HL-60 (cell line): ENCODE results near the gene LMOD1.
"Not testable (repeated sequence)": the region's sequence is repeated elsewhere in the genome, so short reads cannot be mapped to it uniquely, and the experiment has no call there.

Experiments
- DNase-seq, 2 experiments: peaks; one replicate each; pipeline ENCODE4 v3.0.0-alpha.2; 2010 to 2020; ENCODE audit warnings: low read depth in 1 of 2, low spot score in 1 of 2
- H3K27ac ChIP-seq: fragments of 250-450 bp; sonication (Bioruptor Pico); replicated peaks from 2 replicates; pipeline ENCODE4 v1.5.1; 2020; ENCODE audit warnings: mild to moderate bottlenecking, moderate library complexity
- H3K27me3 ChIP-seq: fragments of 250-450 bp; sonication (Bioruptor Pico); 2 replicates; pipeline ENCODE4 v1.5.1; 2021; ENCODE audit warnings: mild to moderate bottlenecking, moderate library complexity; ENCODE audit not compliant: insufficient read depth, poor library complexity, severe bottlenecking
- H3K4me3 ChIP-seq: replicated peaks from 2 replicates; pipeline ENCODE4 v1.5.1; 2011; ENCODE audit warnings: mild to moderate bottlenecking, control low read depth, low read length; ENCODE audit not compliant: insufficient read depth
- GABPA ChIP-seq: IDR thresholded peaks from 2 replicates; pipeline ENCODE4 v1.6.1; 2012; ENCODE audit warnings: low read depth
- POLR2AphosphoS5 ChIP-seq: IDR thresholded peaks from 2 replicates; pipeline ENCODE4 v1.6.1; 2012; ENCODE audit warnings: low read depth
- SPI1 ChIP-seq: IDR thresholded peaks from 2 replicates; pipeline ENCODE4 v1.6.1; 2012; ENCODE audit warnings: low read depth, mild to moderate bottlenecking, borderline replicate concordance
- TF ChIP-seq, protein P1 (sequence below): IDR thresholded peaks from 2 replicates; pipeline ENCODE4 v1.6.1; 2012; ENCODE audit warnings: low read depth; ENCODE audit not compliant: insufficient replicate concordance
- TF ChIP-seq, protein P2 (sequence below): IDR thresholded peaks from one replicate; pipeline ENCODE4 v1.5.1; 2011; ENCODE audit warnings: low read length, control low read depth, inconsistent platforms; ENCODE audit not compliant: insufficient read depth

LMOD1 gene

DNA sequence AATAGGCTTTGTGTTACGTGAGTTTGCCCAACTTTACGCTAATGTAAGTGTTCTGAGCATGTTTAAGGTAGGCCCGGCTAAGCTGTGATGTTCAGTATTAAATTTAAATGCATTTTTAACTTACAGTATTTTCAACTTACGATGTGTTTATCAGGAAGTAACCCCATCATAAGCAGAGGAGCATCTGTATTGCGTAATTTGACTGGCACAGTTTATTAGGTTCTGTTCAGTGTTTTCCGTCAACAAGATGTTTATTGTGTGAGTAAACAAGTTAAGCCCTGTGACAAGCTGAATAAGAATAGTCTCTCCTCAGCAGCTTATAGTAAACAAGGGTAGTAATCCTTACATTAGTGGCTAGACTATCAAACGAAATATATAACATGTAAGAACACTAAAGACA lies 84.9 kb downstream of the LMOD1 start:
- Histone ChIP-seq H3K27ac (no peak overlapping the region), H3K4me3 (no peak overlapping the region), H3K27me3 (no peaks in the 10 kb centered on the region)
- TF ChIP-seq, protein P1, sequence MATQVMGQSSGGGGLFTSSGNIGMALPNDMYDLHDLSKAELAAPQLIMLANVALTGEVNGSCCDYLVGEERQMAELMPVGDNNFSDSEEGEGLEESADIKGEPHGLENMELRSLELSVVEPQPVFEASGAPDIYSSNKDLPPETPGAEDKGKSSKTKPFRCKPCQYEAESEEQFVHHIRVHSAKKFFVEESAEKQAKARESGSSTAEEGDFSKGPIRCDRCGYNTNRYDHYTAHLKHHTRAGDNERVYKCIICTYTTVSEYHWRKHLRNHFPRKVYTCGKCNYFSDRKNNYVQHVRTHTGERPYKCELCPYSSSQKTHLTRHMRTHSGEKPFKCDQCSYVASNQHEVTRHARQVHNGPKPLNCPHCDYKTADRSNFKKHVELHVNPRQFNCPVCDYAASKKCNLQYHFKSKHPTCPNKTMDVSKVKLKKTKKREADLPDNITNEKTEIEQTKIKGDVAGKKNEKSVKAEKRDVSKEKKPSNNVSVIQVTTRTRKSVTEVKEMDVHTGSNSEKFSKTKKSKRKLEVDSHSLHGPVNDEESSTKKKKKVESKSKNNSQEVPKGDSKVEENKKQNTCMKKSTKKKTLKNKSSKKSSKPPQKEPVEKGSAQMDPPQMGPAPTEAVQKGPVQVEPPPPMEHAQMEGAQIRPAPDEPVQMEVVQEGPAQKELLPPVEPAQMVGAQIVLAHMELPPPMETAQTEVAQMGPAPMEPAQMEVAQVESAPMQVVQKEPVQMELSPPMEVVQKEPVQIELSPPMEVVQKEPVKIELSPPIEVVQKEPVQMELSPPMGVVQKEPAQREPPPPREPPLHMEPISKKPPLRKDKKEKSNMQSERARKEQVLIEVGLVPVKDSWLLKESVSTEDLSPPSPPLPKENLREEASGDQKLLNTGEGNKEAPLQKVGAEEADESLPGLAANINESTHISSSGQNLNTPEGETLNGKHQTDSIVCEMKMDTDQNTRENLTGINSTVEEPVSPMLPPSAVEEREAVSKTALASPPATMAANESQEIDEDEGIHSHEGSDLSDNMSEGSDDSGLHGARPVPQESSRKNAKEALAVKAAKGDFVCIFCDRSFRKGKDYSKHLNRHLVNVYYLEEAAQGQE: no peak
- no peak for TF ChIP-seq SPI1
- no peak for DNase-seq

DNA sequence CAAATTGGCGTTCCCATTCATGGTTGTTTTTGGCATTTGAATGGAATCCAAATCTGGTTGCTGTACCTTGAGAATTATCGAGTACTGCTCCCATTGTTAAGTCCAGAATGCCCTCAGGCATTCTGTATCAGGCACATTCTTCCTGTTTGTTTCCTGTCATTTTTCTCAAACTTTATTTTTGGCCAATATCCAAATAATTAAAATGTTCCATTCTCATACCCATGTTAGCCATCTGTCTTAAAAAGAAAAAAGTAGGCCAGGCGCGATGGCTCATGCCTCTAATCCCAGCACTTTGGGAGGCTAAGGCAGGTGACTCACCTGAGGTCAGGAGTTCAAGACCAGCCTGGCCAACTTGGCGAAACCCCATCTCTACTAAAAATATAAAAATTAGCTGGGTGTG lies 86.9 kb downstream of the LMOD1 start:
- no peak overlapping the region for H3K4me3 ChIP-seq
- no peak overlapping the region for H3K27ac ChIP-seq
- DNase-seq: no peak
- TF ChIP-seq SPI1 (no peak), POLR2AphosphoS5 (no peak), GABPA (no peak)
- TF ChIP-seq, protein P1: no peak
- TF ChIP-seq, protein P2, sequence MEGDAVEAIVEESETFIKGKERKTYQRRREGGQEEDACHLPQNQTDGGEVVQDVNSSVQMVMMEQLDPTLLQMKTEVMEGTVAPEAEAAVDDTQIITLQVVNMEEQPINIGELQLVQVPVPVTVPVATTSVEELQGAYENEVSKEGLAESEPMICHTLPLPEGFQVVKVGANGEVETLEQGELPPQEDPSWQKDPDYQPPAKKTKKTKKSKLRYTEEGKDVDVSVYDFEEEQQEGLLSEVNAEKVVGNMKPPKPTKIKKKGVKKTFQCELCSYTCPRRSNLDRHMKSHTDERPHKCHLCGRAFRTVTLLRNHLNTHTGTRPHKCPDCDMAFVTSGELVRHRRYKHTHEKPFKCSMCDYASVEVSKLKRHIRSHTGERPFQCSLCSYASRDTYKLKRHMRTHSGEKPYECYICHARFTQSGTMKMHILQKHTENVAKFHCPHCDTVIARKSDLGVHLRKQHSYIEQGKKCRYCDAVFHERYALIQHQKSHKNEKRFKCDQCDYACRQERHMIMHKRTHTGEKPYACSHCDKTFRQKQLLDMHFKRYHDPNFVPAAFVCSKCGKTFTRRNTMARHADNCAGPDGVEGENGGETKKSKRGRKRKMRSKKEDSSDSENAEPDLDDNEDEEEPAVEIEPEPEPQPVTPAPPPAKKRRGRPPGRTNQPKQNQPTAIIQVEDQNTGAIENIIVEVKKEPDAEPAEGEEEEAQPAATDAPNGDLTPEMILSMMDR: no peak
- no peaks in the 10 kb centered on the region for H3K27me3 ChIP-seq

DNA sequence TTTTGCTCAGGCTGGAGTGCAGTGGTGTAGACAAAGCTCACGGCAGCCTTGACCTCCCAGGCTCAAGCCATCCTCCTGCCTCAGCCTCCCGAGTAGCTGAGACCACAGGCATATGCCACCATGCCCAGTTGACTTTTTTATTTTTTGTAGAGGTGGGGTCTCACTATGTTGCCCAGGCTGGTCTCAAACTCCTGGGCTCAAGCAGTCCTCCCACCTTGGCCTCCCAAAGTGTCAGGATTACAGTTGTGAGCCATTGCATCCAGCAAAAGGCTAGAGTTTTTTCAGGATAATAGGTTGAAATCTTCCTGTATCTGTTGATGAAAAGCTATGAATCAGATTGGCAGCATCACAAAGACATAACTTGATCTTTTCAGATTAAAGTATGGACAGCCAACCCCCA lies 89.6 kb downstream of the LMOD1 start:
- DNase-seq, H3K27me3 ChIP-seq, H3K27ac ChIP-seq, H3K4me3 ChIP-seq: not testable (repeated sequence)

DNA sequence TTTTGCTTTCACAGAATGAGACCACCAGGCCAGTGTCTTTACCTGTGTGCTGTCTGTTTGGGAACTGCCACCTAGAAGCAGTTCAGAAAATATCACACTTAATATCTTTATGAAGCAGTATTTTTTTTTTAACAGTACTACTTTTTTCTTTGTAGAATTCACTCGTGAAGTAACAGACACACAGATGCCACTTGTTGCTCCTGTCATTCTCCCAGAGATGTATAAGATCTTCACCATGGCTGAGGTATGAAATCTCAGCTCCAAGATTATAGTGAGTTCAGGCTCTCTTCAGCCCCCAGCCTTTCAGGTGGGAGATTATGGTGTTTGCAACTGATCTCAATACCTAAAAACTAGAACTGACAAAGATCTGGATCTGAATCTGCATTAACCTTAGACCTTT lies 94.4 kb downstream of the LMOD1 start:
- no peak for DNase-seq
- no peak overlapping the region for H3K4me3 ChIP-seq
- H3K27me3 ChIP-seq: no peaks in the 10 kb centered on the region
- H3K27ac ChIP-seq: no peak overlapping the region
- TF ChIP-seq, protein P1: no peak
- TF ChIP-seq, protein P2: no peak
- no peak for TF ChIP-seq GABPA
- TF ChIP-seq SPI1: no peak
- no peak for TF ChIP-seq POLR2AphosphoS5
